ENCODE results near the gene MIP. TPM values are rescaled to one million over a fixed set of nuclear protein-coding genes. Genes with fewer than 3 reads are reported as not detected.
A peak's percentile ranks its signal among the peaks of the same experiment; 100 is the strongest.

Gene MIP
- polyA plus RNA-seq, 1 donor from 2014 or later, result not detected

DNA sequence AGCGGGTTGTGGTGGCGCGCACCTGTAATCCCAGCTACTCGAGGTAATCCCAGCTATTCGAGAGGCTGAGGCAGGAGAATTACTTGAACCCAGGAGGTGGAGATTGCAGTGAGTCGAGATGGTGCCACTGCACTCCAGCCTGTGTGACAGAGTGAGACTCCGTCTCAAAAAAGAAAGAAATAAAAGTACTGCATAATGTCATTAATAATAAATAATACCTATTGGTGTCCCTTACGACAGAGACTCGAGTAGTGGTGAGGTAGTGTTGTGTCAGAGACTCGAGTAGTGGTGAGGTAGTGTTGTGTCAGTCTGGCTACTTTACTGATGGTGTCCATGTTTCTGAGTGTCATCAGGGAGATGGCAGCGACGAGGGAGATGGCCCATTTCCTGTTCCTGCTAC is 32.2 kb upstream of the MIP start:
- H3K4me3 ChIP-seq (ENCODE audit: low read length), result peak overlapping the region; percentile 72
- peaks cover 6% of the 10 kb centered on the region for H3K9me3 ChIP-seq (ENCODE audit: low read length)
- no peak overlapping the region for H3K27ac ChIP-seq (ENCODE audit: low read length)
- no peak for TF ChIP-seq EZH2 (IDR thresholded peaks at IDR 0.05; ENCODE audit: borderline replicate concordance, insufficient read depth, low read length, poor library complexity, severe bottlenecking)
- TF ChIP-seq CTCF (IDR thresholded peaks at IDR 0.05; ENCODE audit: poor library complexity, severe bottlenecking), result no peak
- no peak for TF ChIP-seq MXI1 (conservative IDR thresholded peaks at IDR 0.05; ENCODE audit: poor library complexity, severe bottlenecking)
- TF ChIP-seq REST (IDR thresholded peaks at IDR 0.05; ENCODE audit: borderline replicate concordance), result no peak
- TF ChIP-seq SMC3 (conservative IDR thresholded peaks at IDR 0.05; ENCODE audit: poor library complexity), result no peak
- no peak for TF ChIP-seq RAD21 (conservative IDR thresholded peaks at IDR 0.05)
- no peak for TF ChIP-seq EP300 (conservative IDR thresholded peaks at IDR 0.05; ENCODE audit: poor library complexity, severe bottlenecking)
- TF ChIP-seq TAF1 (IDR thresholded peaks at IDR 0.05; ENCODE audit: low read depth), result no peak
- no peak for TF ChIP-seq POLR2AphosphoS5 (IDR thresholded peaks at IDR 0.05)
- H3K9me2 ChIP-seq (ENCODE audit: insufficient read depth, low read length), result no peaks in the 10 kb centered on the region
- no peaks in the 10 kb centered on the region for H3K79me2 ChIP-seq (replicated peaks; ENCODE audit: insufficient read depth, low read length)
- peaks cover 32% of the 10 kb centered on the region for H3K27me3 ChIP-seq (ENCODE audit: insufficient read depth, low read depth, low read length)
- H3K4me2 ChIP-seq (ENCODE audit: low read length), result no peak overlapping the region
- H3K9ac ChIP-seq (ENCODE audit: low read length), result no peak overlapping the region
- H3F3A ChIP-seq (ENCODE audit: insufficient read depth, low read length, poor library complexity, severe bottlenecking), result no peaks in the 10 kb centered on the region
- H4K20me1 ChIP-seq (ENCODE audit: insufficient read depth), result no peaks in the 10 kb centered on the region
- no peak overlapping the region for H2AFZ ChIP-seq (ENCODE audit: low read depth, low read length)
- H3K36me3 ChIP-seq (ENCODE audit: insufficient read depth, low read length), result no peaks in the 10 kb centered on the region

DNA sequence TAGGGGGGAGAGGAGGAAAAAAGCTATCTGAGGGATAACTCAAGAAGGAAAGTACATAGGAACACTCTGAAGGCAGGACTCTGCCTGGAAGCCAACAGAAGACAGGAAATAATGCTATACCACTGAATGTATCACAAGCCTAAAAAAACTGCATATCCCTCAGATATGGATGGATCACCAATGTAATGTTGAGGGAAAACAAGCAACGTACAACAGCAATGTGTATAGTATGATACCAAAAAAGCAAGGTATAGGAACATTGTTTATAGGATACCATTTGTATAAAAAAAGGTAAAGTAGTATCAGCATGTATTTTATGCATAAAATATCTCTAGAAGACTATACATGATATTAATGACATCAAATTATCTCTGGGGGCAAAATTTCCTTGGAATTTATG is 30.1 kb upstream of the MIP start:
- Histone ChIP-seq H3K79me2 (replicated peaks; ENCODE audit: insufficient read depth, low read length) (no peaks in the 10 kb centered on the region), H3K9me2 (ENCODE audit: insufficient read depth, low read length) (no peaks in the 10 kb centered on the region), H2AFZ (ENCODE audit: low read depth, low read length) (no peak overlapping the region), H4K20me1 (ENCODE audit: insufficient read depth) (no peaks in the 10 kb centered on the region), H3F3A (ENCODE audit: insufficient read depth, low read length, poor library complexity, severe bottlenecking) (no peaks in the 10 kb centered on the region), H3K27me3 (ENCODE audit: insufficient read depth, low read depth, low read length) (peaks cover 32% of the 10 kb centered on the region), H3K27ac (ENCODE audit: low read length) (no peak overlapping the region), H3K36me3 (ENCODE audit: insufficient read depth, low read length) (no peaks in the 10 kb centered on the region), H3K4me2 (ENCODE audit: low read length) (no peak overlapping the region), H3K9me3 (ENCODE audit: low read length) (peaks cover 6% of the 10 kb centered on the region), H3K4me3 (ENCODE audit: low read length) (no peak overlapping the region), H3K9ac (ENCODE audit: low read length) (no peak overlapping the region)
- TF ChIP-seq REST (IDR thresholded peaks at IDR 0.05; ENCODE audit: borderline replicate concordance) (no peak), RAD21 (conservative IDR thresholded peaks at IDR 0.05) (no peak), POLR2AphosphoS5 (IDR thresholded peaks at IDR 0.05) (no peak), MXI1 (conservative IDR thresholded peaks at IDR 0.05; ENCODE audit: poor library complexity, severe bottlenecking) (no peak), SMC3 (conservative IDR thresholded peaks at IDR 0.05; ENCODE audit: poor library complexity) (no peak), CTCF (IDR thresholded peaks at IDR 0.05; ENCODE audit: poor library complexity, severe bottlenecking) (no peak), TAF1 (IDR thresholded peaks at IDR 0.05; ENCODE audit: low read depth) (no peak), EP300 (conservative IDR thresholded peaks at IDR 0.05; ENCODE audit: poor library complexity, severe bottlenecking) (no peak), EZH2 (IDR thresholded peaks at IDR 0.05; ENCODE audit: borderline replicate concordance, insufficient read depth, low read length, poor library complexity, severe bottlenecking) (no peak)

Measured in neural cell (in vitro differentiated cells).